Ovary (tissue), 9 donors: ENCODE data around the gene MACROH2A1. TPM values are rescaled to one million over a fixed set of nuclear protein-coding genes. Genes with fewer than 3 reads are reported as not detected.
A peak's percentile ranks its signal among the peaks of the same experiment; 100 is the strongest.

ENCODE experiments used
- DNase-seq, 5 donors: peaks; one replicate each; pipeline ENCODE4 v3.0.0-alpha.2; 2019 to 2020
- H3K27ac ChIP-seq, 2 donors: fragments of 200-600 bp; one replicate each; pipeline versions ENCODE4 v1.5.1 to v1.8.0; 2019 to 2022
- H3K27me3 ChIP-seq: fragments of 200-600 bp; one replicate; pipeline ENCODE4 v1.8.0; 2022
- H3K36me3 ChIP-seq: fragments of 200-600 bp; sonication (generic); one replicate; pipeline ENCODE4 v1.5.1; 2019
- H3K4me1 ChIP-seq: one replicate; pipeline ENCODE4 v1.8.1; 2013; ENCODE audit warnings: mild to moderate bottlenecking, moderate library complexity; ENCODE audit not compliant: insufficient read depth
- H3K4me3 ChIP-seq: fragments of 200-600 bp; sonication (generic); one replicate; pipeline ENCODE4 v1.5.1; 2017
- H3K9me3 ChIP-seq, 2 donors: fragments of 200-600 bp in 1 of 2; sonication (generic) in 1 of 2; one replicate each; pipeline versions ENCODE4 v1.5.1 to v1.8.1; 2013 to 2019; ENCODE audit warnings: mild to moderate bottlenecking in 1 of 2, moderate library complexity in 1 of 2
- CTCF ChIP-seq, 3 donors: fragments of 450-650 bp in 2 of 3; fragments of 200-600 bp in 1 of 3; IDR thresholded peaks; one replicate each; pipeline versions ENCODE4 v1.5.1 to v1.8.0; 2016 to 2022; ENCODE audit warnings: antibody characterized with exemption in 3 of 3, mild to moderate bottlenecking in 1 of 3
- EP300 ChIP-seq: sonication (generic); formaldehyde crosslinking; IDR thresholded peaks from one replicate; pipeline ENCODE4 v1.6.1; 2017; ENCODE audit warnings: antibody characterized with exemption
- POLR2A ChIP-seq: fragments of 450-650 bp; IDR thresholded peaks from one replicate; pipeline ENCODE4 v1.6.1; 2017; ENCODE audit warnings: antibody characterized with exemption, mild to moderate bottlenecking, moderate library complexity
- WGBS, 3 donors: extraction: QIAGEN DNeasy Blood & Tissue Kit in 1 of 3; methylation state at CpG; one replicate each; pipeline versions ENCODE4 v1.1.5 to v1.1.7; 2013 to 2017; 5-methylcytosine and 5-hydroxymethylcytosine counted together
- intact Hi-C, 4 donors: fragments of 100-400 bp; cut with DNase I; formaldehyde crosslinking; loops; one replicate each; pipeline versions ENCODE4 v1.11.0 to v1.15.1; 2022 to 2023
- polyA plus RNA-seq, 2 donors: library from polyadenylated mRNA; stranded (reverse); fragments of 200-250 nt in 1 of 2; fragments of 350-450 nt in 1 of 2; fragmentation: Illumina TruSeq in 1 of 2; extraction: RNeasy Lipid Tissue Mini Kit (QIAGEN cat#74804) in 1 of 2; gene quantifications; one replicate each; pipeline ENCODE4 v1.2.3, GENCODE V29; 2013 to 2014
- total RNA-seq, 7 donors: library from RNA; depleted of rRNA in 2 of 7; stranded (reverse); fragments of >200 nt in 2 of 7; fragmentation: NEBNext Ultra II Directional in 3 of 7; extraction: Animal tissue kit (Norgen Biotek cat#: 25700) in 3 of 7; gene quantifications; one replicate each; pipeline versions ENCODE4 v1.1.0 to v1.2.4, GENCODE V29; 2016 to 2023
- donor health status: DM: no; HTN: no; CAD: no; lungs with moderate emphysema.
- donor health status: DM: no; HTN: no; CAD: no.
- donor health status: Bipolar disorder and iron deficiency.
- donor health status: DM: yes; HTN: yes; CAD: no.
- donor health status: DM: no; HTN: no; CAD: no.
- donor health status: DM: yes; HTN: yes; CAD: no.

Gene MACROH2A1
- total and polyA plus RNA-seq, 9 donors = 71.7 to 157 (median 102) TPM

DNA sequence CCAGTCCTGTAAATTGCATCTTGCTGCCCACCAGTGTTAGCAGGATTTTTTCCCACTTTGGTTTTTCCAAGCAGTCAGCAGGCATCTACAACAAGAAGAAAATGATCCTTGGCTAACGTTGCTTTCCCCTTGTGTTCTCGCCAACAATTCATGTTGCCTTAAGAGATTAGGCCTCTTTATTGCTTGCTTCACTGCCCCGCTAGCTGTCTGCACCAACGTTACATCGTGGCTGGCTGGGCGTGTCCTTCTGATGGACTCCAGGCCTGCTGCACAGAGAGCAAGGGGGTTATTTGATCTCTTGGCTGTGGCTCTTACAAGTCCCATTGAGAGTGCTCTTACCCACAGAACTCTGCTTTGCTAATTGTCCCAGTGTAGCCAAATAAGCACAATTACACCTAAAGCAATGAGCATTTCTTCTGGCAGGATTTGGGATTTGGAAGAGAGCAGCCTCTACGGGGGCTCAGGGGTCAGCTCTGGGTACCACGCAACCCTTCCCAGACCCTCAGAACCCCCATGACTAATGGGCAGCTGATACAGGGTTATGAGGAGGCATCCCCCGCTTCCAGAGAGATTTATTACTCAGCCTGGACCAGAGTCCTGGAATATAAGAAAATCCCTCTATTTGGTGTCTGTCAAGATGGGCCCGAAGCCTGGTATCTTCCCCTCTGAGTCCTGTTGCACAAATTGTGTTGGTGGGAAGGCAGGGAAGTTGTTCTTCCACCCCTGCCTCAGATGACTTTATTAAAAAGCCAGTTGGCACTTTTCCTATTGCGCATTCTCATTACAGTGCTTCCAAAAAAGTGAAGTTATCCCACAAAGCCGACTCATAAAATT, 30.5 kb upstream of the MACROH2A1 start:
- no peaks in the 10 kb centered on the region for H3K27me3 ChIP-seq
- no peak overlapping the region for H3K27ac ChIP-seq
- no peak overlapping the region for H3K4me3 ChIP-seq
- H3K9me3 ChIP-seq = no peaks in the 10 kb centered on the region
- no peaks in the 10 kb centered on the region for H3K36me3 ChIP-seq
- no peaks in the 10 kb centered on the region for H3K4me1 ChIP-seq
- TF ChIP-seq CTCF (IDR thresholded peaks at IDR 0.05) = no peak
- no peak for TF ChIP-seq POLR2A
- no peak for TF ChIP-seq EP300
- peak in 1 of 5 donors; percentile 12 for DNase-seq
- 29 to 35% (median 33%) methylated on average over 12 of the region's 12 CpGs for WGBS, 3 donors
- intact Hi-C loops = no loop called here

DNA sequence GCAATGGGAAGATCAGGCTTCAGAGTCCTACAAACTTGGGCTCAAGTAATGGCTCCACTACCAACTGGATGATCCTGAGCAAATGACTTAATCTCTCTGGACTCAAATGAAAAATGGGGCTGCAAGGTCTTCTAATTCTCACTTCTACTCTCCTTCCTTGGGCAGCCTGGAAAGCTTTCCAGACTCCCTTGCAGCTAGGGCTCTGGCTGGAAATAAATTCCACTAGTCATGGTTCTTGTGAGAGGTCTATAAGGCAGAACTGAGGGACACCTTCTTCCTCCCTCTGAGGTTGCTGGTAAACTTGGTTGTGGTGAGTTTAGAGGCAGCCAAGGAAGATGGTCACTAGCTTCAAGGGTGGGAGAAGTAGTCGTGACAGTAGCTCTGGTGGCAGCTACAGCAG, 29.6 kb upstream of the MACROH2A1 start:
- Histone ChIP-seq H3K9me3 (no peaks in the 10 kb centered on the region), H3K27ac (no peak overlapping the region), H3K4me1 (no peaks in the 10 kb centered on the region), H3K4me3 (no peak overlapping the region), H3K27me3 (no peaks in the 10 kb centered on the region), H3K36me3 (no peaks in the 10 kb centered on the region)
- TF ChIP-seq EP300 (no peak), CTCF (IDR thresholded peaks at IDR 0.05) (no peak), POLR2A (no peak)
- no peak for DNase-seq
- intact Hi-C loops = no loop called here
- WGBS, 3 donors = 82 to 93% (median 86%) methylated on average over 1 of the region's 1 CpG

DNA sequence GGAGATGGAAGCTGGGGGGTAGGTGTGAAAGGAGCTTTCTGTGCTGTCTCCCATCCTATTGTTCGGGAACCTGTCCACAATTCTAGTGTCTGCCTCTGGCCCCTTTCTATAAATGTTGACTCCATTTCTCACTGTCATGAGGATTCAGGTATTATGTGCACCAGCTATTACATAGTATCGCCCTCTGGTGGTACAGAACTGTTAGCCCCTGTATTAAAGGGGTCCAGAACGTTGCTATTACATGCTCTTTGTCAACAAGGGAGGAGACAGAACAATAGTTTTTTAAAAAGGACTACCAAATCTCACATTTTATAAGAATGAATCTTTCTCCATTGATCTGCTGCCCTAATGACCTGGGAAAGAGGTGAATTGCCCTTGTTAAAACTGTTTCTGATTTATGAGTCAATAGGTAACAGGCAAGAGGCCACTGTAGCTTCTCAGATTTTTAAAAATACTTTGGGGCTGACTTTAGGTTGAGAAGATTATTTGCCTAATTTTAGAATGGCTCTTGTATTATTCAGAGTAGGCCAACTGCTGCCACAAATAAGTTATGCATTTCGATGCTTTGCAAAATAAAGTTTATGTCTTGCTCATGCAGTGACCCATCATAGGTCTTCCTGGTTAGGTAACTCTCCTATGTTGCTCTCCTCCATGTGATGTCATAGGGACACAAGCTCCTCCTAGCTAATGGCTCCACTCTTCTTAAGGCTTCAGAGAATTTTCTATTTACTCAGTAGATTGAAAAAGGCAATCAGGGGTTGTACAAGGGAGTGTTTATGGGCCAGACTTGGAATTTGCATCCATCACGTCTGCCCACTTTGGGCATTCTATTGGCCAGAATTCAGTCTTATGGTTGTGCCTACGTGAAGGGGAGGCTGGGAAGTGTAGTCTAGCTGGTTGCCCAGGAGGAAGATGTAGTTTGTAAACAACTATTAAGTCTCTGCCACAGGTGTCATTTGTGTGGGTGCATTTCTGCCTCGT, 27.4 kb upstream of the MACROH2A1 start:
- no peak for DNase-seq
- Histone ChIP-seq H3K9me3 (no peaks in the 10 kb centered on the region), H3K27ac (no peak overlapping the region), H3K4me3 (no peak overlapping the region), H3K27me3 (no peaks in the 10 kb centered on the region), H3K36me3 (no peaks in the 10 kb centered on the region), H3K4me1 (no peaks in the 10 kb centered on the region)
- 53 to 57% (median 55%) methylated on average over 7 of the region's 7 CpGs for WGBS, 3 donors
- TF ChIP-seq CTCF (IDR thresholded peaks at IDR 0.05) = no peak
- no peak for TF ChIP-seq EP300
- TF ChIP-seq POLR2A = no peak
- intact Hi-C loops = no loop called here

DNA sequence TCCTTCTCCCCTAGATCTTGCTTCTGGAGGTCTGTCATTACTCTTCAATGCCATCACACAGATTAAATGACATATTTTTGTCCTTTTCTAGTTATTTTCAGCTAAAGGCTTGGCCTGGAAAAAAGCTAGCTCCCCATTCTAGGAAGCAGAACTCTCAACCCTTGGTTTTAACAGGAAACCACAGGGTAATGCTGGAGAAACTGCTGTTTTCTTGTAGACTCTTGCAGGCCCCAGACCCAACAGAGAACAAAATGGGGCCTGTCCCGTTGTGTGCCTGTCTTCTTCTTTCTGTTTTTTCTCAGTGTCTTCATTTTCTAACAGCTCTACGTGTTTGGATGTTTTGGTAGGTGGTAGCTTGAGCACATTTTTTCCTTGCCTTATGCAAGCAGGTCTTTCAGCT, 26.6 kb upstream of the MACROH2A1 start:
- Histone ChIP-seq H3K4me3 (no peak overlapping the region), H3K27ac (no peak overlapping the region), H3K36me3 (no peaks in the 10 kb centered on the region), H3K4me1 (no peaks in the 10 kb centered on the region), H3K9me3 (no peaks in the 10 kb centered on the region), H3K27me3 (no peaks in the 10 kb centered on the region)
- intact Hi-C loops = no loop called here
- TF ChIP-seq POLR2A (no peak), EP300 (no peak), CTCF (IDR thresholded peaks at IDR 0.05) (no peak)
- no peak for DNase-seq
- 44 to 53% (median 48%) methylated on average over 2 of the region's 2 CpGs for WGBS, 3 donors
